Ovary (tissue), 3 donors: ENCODE measurements around the gene FBLN2.

Experiments
- CTCF ChIP-seq, 3 donors: fragments of 450-650 bp in 2 of 3; fragments of 200-600 bp in 1 of 3; IDR thresholded peaks; one replicate each; pipeline versions ENCODE4 v1.5.1 to v1.8.0; 2016 to 2022; ENCODE audit warnings: antibody characterized with exemption in 3 of 3, mild to moderate bottlenecking in 1 of 3
- EP300 ChIP-seq: sonication (generic); formaldehyde crosslinking; IDR thresholded peaks from one replicate; pipeline ENCODE4 v1.6.1; 2017; ENCODE audit warnings: antibody characterized with exemption
- donor health status: DM: no; HTN: no; CAD: no.

DNA sequence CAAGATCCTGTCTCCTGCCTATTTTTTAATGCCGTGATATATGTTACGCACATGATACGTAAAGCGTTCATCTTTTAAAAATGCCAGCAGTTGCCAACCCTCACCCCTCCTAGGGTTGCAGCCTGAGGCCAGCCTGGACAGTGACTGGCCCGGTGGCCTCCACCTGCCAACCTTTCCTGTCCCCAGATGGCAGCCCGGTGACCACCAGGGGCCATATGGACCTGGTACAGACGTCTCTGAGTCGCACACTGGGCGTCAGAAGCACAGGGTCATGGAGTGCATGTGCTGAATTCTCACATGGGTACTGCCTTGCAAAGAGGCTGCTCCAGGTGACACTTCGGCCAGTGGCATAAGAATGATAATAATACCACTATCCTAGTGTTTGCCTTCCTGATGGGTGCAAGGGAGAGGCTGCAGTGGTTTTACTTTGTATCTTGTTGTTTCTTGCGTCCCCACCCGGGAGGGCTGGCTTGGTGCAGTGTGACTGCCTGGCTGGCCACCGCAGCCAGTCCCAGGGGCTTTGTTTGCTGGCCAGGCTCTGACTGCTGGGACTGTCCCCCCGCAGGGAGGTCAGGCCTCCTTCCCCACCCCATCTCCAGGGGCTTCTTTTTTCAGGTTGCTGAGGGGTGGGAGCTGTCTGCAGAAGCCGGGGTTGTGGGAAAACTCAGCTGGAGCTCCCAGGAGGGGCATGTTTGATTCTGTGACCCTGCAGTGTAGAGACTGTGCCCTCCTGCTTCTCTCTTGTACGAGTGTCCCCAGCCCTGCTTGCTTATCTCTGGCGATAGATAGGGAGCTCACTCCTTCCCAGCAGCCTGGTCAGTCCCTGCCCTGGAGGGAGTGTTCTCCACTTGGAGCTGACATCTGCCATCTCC, 16.9 kb downstream of the FBLN2 start:
- TF ChIP-seq CTCF (IDR thresholded peaks at IDR 0.05) (no peak), EP300 (no peak)
